HG03175 (cell line): ENCODE data around the gene ILKAP.

ENCODE experiments used
- ATAC-seq: cut with Tn5 transposase; IDR thresholded peaks from one replicate; pipeline ENCODE4 v1.9.1; 2021; ENCODE audit warnings: mild to moderate bottlenecking, moderate library complexity; ENCODE audit not compliant: unreplicated experiment

Gene ILKAP

DNA sequence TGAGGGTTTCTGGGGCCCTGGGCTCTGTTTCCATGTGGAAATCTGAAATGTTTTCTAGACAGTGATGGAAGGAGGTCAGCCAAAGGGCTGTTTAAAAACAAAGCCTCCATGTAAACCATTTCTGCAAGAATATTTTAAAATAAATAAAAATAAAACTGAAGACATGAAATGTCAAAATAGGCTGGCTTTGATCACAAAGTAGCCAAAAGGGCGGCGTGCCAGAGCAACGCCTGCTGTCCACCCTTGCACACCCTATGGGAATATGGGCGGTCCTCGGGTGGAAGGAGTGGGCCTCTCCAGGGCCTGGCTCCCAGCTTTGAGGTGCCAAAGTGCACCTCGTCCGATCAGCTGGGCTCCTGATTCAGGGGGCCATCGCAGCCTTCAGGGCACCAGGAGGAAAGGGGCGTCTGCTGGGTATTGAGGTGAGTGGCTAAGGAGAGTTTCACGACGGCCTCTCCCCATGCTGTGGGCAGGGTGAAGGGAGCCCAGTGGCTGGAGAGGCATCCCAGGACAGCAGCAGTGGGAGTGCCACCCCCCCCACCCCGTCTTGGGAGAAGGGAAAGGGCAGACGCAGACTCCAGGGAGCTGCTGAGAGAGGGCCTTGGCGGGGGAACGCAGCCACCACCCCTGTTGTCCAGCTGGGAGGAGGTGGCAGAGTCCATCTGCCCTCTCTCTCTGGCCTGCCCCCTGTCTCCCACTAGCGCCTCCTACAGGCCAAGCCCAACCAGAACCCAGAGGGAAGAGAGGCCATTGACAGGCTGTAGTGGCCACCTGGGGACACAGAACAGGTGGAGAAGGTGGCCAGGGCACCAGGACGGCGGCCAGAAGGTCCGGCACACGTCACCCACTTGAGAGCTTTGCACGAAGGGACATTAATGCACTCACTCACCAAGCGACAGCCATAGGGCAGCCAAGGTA lies 50.5 kb downstream of the ILKAP start:
- ATAC-seq = no peak

DNA sequence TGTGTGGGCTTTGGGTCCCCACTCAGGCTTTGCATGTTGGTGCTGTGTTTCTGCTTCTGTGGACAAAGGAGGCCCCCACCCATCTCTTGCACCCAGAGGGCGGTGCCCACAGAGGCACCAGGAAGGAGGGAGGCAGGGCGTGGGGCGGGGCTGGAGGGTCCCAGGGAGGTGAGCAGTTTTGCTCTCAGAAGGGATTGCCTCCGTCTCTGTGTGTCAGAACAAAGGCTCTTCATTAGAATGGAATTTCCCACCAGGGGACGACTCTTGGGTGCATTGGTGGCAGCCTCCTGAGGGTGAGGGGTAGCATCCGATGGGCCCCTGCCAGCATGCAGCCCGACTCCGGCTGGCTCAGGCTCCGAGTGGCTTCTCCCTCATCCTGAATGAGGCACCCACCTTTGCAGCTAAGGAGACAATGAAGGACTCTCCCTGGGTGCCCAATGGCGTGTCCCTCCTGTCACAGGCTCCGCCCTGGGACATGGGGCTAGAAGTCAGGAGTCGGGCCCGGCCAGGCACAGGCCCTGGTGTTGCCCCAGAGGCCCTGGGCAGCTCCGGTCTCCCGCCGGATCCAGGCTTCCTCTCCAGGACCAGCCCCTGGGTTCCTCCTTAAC lies 51.8 kb downstream of the ILKAP start:
- no peak for ATAC-seq

DNA sequence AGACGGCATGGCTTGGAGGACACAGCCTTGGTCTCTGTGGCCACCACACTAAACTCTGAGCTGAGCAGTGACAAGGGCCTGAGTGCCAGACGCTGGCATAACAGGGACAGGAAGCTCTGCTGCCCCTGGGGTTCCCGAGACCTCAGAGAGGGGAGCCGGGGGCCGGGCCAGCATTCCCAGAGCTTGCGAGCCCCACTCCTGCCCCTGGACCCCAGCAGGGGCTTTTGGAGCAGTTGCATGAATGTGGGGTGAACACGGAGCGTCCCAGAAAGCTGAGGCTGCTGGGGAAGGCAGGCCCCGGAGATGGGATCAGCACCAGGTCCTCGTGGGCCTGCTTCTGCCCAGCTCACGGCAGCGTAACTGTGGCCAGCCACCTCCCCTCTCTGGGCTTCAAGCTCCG lies 52.3 kb downstream of the ILKAP start:
- ATAC-seq = no peak

DNA sequence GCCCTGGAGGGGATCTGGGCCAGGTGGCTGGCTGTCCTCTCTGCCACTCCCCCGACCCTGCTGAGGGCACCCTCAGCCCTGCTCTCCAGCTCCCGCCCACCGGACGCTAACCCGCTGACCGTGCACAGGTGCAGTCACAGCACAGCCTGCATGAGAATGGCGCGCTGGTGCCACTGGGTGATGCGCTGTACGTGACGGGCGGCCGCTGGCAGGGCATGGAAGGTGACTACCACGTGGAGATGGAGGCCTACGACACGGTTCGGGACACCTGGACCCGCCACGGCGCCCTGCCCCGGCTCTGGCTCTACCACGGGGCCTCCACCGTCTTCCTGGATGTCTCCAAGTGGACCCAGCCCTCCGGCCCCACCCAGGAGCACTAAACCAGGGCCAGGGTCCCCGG lies 52.8 kb downstream of the ILKAP start:
- ATAC-seq = no peak

DNA sequence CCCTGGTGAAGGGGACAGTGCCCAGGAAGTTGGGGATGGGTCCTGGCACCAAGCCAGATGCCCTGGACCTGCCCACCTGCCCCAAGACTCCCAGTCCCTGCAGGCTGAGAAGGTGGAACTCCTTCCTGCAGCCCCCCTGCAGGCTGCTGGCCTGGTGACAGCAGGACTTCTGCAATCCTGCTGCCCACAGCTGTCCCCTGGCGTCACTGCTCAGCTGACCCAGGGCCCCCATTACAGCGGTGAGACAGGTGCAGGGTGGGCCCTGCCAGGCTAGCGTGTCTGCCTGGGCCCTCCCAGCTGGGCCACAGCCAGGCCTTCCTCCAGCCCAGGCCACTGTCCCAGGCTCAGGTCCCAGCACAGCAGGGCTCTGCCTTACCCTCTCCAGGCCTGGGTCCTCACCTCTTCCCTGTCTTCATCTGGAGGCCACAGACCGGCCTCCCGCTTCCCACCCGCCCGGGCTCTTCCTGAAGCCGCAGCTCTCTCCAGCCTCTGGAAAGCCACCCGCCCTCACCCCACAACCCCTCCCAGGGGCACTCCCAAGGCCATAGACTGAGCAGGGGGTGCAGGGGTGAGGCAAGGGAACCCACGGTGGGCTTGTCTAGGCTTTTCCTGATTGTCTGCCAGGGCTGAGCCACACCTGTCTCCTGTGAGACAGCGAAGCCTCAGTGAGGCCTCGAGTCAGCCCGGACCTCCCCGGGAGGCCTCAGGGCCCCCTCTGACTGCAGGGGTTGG lies 53.5 kb downstream of the ILKAP start:
- no peak for ATAC-seq

DNA sequence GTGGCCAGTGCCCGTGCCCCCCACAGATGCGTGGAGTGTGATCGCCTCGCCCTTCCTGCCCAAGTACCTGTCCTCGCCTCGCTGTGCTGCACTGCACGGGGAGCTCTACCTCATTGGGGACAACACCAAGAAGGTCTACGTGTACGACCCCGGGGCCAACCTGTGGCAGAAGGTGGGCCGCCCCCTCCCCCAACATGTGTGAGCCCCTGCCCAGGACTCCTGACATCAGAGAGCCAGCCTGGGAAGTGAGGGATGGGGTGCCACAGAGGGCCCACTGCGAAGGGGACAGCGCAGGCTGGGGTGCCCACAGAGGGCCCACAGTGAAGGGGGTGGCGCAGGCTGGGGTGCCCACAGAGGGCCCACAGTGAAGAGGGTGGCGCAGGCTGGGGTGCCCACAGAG lies 54.5 kb downstream of the ILKAP start:
- ATAC-seq = no peak

DNA sequence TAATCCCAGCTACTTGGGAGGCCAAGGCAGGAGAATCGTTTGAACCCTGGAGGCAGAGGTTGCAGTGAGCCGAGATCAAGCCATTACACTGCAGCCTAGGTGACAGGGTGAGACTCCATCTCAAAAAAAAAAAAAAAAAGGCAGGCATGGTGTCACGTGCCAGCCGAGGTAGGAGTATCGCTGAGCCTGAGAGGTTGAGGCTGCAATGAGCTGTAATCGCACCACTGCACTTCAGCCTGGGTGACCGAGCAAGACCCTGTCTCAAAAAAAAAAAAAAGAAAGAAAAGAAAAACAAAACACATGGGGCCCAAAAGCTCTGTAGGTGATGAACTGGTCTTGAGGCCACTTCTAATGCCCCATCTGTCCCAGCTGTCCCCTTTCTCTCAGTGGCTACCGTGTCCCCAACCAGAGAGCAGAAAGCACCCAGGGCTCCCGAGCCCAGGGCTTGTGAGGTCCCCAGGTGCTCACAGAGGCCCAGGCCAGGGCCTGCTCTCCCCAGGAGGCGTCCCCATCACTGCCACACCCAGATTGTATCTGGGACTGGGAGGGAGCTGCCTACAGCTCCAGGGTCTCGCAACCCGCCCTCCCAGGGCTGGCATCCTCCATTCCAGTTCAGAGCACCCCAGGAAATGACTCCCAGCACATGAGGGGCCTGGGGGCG lies 56.5 kb downstream of the ILKAP start:
- no peak for ATAC-seq

DNA sequence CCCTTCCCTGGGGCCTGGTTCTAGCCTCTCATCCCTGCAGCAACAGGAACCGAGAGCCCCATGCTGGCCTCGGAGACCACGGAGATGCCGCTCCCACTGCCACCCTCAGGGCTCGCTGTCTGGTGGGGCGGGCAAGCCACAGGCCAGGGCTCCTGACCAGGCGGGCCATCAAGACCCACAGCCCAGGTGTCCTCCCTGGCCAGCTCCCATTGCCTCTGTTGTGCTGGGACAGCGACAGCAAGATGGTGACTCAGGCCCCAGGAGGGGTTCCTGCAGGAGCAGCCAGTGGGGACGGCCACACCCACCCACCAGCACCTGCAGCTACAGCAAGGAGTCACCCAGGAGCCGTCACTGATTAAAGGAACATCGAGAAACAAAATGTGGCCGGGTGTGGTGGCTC lies 57.6 kb downstream of the ILKAP start:
- no peak for ATAC-seq

DNA sequence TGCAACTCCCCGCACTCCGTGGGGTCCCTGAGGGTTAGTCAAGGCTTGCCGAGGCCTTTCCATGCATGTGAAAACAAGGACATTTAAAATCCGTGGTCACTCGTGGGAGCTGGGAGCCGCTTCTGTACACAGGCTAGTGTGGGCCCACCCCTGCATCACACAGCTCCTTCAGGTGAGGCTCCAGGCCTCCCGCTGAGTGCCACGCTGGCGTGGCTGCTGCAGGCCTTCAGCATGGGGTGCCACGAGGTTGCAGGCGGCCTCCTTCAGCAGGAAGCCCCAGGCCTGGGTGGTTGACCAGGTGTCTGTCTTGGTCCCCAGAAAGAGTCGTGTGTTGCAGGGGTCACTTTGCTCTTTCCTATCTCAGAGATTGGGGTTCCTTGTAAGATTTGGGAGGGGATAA lies 58.4 kb downstream of the ILKAP start:
- no peak for ATAC-seq

DNA sequence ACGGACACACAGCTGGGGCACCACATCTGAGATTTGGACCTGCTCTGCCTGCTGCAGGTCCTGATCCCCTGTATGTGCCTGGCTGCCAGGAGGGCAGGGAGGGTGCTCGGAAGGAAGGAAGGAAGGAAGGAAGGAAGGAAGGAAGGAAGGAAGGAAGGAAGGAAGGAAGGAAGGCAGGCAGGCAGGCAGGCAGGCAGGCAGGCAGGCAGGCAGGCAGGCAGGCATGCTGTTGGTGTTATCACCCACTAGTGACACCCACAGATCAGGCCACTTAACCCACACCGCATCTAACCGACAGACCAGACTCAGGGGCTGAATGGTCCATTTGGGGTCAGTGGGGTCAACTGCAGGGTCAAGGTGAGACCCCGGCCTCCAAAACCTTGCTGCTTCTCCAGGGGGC lies 59.2 kb downstream of the ILKAP start:
- no peak for ATAC-seq

DNA sequence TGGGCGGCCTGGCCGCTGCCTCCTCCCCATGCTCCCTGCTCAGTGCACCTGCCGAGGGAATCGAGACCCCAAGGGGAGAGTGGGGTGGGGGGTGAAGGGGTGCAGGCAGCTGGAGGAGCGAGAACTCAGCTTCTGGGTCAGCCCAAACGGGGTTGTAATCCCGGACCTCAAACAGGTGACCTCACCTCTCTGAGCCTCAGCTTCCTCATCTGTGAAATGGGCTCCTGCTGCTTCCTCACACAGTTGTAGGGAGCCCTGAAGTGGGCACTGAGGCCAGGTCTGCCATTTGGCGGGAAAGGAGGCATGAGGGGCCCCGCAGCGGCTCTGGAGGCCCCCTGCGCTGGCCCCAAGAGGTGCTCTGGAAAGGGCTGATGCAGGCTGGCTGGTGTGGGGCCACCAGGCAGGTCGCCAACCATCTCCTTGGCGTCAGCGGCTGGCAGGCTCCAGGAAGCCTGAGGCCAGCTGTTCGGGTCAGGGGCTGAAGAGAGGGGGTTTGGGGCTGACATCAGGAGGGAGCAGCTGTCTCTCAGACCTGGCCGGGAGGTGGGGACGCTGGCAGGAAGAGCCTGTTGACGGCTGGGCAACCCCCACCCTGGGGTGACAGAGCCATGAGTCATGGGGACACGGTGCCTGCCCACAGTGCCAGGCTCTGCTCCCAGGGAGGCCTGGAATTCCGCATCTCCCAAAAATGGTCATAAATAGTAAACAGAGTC lies 60.1 kb downstream of the ILKAP start:
- ATAC-seq = no peak

DNA sequence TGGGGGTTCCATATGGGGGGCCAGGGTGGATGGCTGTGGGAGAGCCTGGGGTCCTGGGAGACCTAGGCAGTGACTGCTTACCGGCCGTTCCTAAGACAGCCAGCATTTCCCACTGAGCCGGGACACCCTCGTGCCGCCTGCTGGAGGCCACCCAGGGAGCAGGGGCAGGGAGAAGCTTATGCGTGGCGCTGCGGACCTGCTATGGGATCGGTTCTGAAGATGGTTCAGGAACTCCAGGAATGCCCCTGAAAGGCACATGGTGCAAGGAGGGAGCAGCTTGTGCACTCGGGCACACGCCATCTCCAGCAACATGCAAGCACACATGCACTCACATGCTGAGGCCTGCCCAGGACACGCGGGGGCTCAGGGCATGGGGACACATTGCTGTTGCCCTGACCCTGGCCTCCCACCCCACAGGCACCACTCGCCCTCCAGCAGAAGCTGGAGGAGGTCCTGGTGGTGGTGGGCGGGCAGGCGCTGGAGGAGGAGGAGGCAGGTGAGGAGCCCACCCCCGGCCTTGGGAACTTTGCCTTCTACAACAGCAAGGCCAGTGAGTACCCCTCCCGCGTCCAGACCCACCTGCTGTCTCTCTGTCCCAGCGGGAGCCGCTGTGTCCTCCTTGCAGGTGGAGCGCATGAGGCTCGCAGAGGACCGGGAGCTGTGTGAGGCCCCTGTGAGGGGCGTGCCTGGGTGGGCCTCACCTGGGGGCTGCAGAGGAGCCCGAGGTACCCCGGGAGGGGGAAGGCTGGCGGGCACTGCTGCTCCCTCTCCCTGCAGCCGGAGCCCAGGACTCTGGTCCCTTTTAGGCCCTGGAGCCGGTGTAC lies 60.9 kb downstream of the ILKAP start:
- ATAC-seq = no peak

DNA sequence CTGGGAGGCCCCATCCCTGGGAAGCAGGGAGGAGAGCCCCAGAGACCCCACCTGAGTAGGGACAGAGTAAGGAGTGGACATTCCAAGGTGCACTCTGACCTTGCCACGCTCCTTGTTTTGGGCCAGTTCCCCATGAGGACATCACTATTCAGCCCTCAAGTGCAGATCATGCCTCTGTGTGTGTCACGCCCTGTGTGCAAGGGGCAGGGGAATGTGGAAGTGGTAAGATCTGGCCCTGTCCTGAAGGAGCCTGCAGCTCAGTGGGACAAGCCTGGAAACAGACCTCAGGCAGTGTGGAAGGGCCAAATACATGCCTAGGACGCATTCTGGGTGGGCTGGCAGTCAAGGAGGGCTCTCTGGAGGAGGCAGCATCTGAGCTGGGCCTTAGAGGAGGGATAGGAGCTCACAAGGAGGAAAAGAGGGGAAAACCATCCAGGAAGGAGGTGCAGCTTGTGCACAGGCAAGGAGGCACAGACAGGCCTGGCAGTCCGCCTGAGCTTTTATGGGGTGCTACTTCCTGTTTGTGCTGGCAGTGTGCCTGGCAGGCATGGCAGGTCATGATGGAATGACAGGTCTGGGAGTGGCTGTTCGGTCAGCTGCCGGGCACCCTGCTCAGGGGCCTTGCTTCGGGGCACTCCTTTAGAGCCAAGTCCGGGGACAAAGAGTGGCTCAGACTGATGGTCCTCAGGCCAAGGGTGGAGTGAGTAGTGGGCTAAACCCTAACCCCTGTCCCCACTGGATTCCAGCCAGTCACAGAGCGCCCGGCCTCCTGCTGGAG lies 61.8 kb downstream of the ILKAP start:
- ATAC-seq = no peak

DNA sequence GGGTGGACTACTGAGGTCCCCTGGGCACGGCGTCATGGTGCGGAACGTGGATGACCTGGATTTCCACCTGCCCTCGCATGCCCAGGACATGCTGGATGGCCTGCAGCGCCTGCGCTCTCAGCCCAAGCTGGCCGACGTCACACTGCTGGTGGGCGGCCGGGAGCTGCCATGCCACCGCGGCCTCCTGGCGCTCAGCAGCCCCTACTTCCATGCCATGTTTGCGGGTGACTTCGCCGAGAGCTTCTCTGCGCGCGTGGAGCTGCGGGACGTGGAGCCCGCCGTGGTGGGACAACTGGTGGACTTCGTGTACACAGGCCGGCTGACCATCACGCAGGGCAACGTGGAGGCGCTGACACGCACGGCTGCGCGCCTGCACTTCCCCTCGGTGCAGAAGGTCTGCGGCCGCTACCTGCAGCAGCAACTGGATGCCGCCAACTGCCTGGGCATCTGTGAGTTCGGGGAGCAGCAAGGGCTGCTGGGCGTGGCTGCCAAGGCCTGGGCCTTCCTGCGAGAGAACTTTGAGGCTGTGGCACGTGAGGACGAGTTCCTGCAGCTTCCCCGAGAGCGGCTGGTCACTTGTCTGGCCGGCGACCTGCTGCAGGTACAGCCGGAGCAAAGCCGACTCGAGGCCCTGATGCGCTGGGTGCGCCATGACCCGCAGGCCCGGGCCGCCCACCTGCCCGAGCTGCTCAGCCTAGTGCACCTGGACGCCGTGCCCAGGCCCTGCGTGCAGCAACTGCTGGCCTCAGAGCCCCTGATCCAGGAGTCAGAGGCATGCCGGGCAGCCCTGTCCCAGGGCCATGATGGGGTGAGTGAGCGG lies 62.6 kb downstream of the ILKAP start:
- ATAC-seq = no peak

DNA sequence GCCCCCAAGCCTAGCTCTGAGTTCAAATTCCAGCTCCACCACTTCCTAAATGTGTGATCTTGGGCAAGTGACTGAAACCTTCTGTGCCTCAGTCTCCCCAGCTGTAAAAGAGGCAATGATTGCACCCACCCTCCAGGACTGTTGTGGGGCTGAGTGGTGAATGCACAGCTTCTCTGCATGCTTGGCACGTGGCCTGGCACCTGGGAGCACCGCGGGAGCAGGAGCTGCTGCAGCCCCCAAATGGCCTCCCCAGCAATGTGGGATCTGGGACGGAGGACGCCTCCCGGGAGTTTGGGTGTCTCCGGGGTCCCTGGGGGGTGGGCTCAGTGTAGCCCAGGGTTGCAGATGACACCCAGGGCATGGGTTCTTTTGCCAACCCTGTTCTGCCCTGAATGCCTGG lies 63.5 kb downstream of the ILKAP start:
- ATAC-seq = no peak

DNA sequence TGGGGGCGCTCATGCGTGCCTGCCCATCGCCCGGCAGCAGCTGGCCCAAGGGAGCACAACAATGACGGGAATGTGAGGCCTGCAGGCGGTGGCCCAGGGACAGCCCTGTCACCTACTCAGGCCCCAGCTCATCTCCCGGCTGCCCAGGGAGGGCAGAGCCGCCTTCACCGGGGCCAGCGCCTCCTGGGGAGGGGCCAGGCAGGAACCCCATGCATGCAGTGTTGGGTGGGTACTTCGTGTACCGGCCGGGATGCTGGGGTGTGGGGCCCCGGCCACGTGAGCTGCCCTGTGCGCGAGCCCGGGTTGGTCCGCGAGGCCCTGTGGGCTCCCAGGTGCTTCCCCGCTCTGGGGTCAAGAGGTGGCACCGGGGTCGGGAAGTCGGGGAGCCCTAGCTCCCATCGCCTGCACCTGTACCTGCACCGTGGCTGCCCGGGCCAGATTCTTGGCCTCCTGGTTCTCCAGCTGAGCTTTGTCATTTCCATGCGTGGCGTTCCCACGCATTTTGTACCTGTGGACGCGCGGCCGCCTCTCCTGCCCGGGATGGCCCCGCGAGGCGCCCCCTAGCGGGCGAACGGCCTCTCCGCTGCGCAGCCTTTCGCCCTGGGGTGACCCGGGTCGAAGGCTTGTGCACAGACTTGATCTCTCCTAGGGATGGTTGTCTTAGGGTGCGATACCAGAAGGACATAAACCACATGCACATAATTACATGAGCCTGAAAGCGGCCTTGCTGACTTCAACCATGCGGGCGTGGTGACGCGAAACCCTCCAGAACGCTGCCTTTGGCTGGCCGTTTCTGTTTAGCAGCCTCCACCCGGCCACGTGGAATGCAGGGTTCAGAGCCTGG lies 64.1 kb downstream of the ILKAP start:
- no peak for ATAC-seq
